UCSD-AML1 (cell line): ENCODE measurements around the gene DARS1.
"Not testable (repeated sequence)": the region's sequence is repeated elsewhere in the genome, so short reads cannot be mapped to it uniquely, and the experiment has no call there.

ENCODE experiments used
- DNase-seq: peaks from one replicate; lab custom pipeline; 2025; ENCODE audit not compliant: unreplicated experiment; lab: John Stamatoyannopoulos, UW

The DARS1 gene

GRCh38 chr2:135890149-135890548 lies 95.3 kb downstream of the DARS1 start:
- DNase-seq = no peak

DNA sequence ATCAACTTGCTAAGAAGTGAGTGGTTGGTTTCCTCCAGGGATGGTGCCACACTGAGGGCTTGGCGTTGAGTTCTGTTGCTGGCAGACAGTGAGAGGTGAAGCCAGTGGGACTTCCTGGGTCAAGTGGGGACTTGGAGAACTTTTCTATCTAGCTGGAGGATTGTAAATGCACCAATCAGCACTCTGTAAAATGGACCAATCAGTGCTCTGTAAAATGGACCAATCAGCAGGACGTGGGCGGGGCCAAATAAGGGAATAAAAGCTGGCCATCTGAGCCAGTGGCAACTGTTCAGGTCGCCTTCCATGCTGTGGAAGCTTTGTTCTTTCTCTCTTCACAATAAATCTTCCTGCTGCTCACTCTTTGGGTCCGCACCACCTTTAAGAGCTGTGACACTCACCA lies 96.8 kb downstream of the DARS1 start:
- DNase-seq = not testable (repeated sequence)

- DNase-seq = no peak
Observed at GRCh38 chr2:135885709-135886108, 99.7 kb downstream of the DARS1 start.

GRCh38 chr2:135882415-135882814 lies 103.0 kb downstream of the DARS1 start:
- DNase-seq = no peak

- DNase-seq = not testable (repeated sequence)
Observed at GRCh38 chr2:135876770-135877169, 108.7 kb downstream of the DARS1 start.

DNA sequence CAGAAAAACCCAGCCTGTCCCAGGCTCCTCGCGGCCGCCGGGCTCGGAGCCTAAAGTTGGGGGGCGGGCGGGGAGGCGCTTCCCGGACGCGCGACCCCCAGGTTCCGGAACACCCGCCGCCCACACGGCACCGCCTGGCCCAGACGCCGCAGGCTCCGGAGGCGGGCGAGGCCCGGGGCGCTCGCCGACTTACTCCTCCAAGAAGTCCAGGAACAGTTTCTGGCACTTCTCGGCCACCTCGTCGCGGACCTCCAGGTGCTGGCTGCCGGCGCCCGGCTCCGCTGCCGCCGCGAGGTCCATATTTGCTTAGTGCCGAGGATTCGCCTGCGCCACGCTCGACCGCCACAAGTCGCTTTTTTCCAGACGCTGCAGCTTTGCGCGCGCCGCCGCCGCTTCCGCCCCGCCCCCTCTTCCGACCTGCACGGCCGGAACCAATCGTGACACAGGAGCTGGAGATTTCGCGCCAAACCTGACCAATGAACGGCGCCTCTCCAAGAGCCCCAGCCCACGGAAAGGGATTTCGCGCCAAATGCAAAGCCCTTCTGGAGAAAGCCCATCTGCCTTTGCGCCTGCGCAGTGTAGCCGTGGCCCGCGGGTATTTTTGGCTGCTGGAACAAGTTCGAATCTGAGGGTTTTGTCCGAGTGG lies 109.2 kb downstream of the DARS1 start, which contains the start of gene MCM6:
Gene MCM6, minus strand, starts transcription at position 378 of the 646 bp plus-strand sequence. Its CDS starts 78 bp downstream, at position 300.
- DNase-seq = peak; percentile 97

DNA sequence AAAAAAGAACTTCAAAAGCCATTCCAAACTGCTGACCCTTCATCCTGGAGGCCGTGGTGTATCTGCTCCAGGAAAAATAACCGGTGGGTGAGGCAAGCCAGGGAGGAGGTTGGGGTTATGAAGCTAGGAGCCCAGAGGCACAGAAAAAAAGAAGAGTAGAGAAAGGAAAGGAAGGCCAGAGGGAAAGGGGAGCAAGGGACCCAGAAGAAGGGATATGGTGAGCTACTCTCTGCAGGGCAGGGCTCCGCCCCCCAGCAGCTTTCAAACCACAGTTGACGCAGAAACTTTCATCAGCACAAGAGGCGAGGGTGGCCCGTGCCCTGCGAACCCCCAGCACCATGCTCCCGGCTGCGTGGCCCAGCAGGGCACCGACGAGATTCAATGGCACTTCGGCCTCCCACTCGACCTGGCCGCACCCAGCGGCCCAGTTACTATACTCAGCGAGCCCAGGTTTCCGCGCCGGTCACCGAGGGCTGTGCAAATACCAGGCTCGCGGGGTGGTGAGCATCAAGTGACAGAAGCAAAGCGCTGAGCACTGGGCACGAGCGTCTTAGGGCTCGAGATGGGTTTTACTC lies 109.8 kb downstream of the DARS1 start:
- peak; percentile 57 for DNase-seq

GRCh38 chr2:135874777-135875365 lies 110.6 kb downstream of the DARS1 start:
- DNase-seq = no peak

GRCh38 chr2:135870571-135870970 lies 114.9 kb downstream of the DARS1 start:
- DNase-seq = no peak

- no peak for DNase-seq
Observed at GRCh38 chr2:135863233-135863632, 122.2 kb downstream of the DARS1 start.

DNA sequence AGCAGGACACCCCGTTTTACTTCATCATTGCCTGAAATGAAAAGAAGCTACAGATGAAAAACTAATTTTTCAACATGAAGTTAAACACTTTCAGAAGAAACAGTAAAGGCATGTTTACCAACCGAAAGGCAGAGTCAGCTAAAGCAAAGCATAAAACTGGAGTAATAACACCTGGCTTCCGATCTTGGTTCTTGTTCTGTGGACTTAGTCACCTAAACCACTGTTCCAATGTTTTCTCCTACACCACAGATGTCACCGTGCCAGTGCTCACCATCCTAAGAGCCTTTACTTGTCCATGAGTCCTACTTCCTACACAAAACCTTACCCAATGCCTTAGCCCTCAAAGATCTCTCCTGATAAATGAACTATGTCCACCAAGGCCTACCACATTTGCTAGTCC lies 122.7 kb downstream of the DARS1 start:
- no peak for DNase-seq
